Upper lobe of right lung (tissue), 1 donor: Measurements from ENCODE around the gene EMP2. TPM values are rescaled to one million over a fixed set of nuclear protein-coding genes. Genes with fewer than 3 reads are reported as not detected.
"Not testable (repeated sequence)": the region's sequence is repeated elsewhere in the genome, so short reads cannot be mapped to it uniquely, and the experiment has no call there.

Source experiments
- ATAC-seq: fragments of 200-7000 bp; cut with Tn5 transposase; one replicate; pipeline ENCODE4 v1.9.1; 2020; ENCODE audit warnings: mild to moderate bottlenecking, moderate library complexity
- DNase-seq: peaks from one replicate; pipeline ENCODE4 v3.0.0-alpha.2; 2020
- H3K27ac ChIP-seq: fragments of 200-600 bp; one replicate; pipeline ENCODE4 v1.8.0; 2022
- H3K27me3 ChIP-seq: fragments of 200-600 bp; one replicate; pipeline ENCODE4 v1.8.0; 2022; ENCODE audit warnings: mild to moderate bottlenecking
- H3K36me3 ChIP-seq: fragments of 200-600 bp; one replicate; pipeline ENCODE4 v1.8.0; 2022
- H3K4me1 ChIP-seq: fragments of 200-600 bp; one replicate; pipeline ENCODE4 v1.8.0; 2022
- H3K4me3 ChIP-seq: fragments of 200-600 bp; one replicate; pipeline ENCODE4 v1.8.0; 2022; ENCODE audit warnings: mild to moderate bottlenecking
- H3K9me3 ChIP-seq: fragments of 200-600 bp; one replicate; pipeline ENCODE4 v1.8.0; 2022
- intact Hi-C: fragments of 100-400 bp; cut with DNase I; formaldehyde crosslinking; loops from one replicate; pipeline ENCODE4 v1.11.0; 2022
- total RNA-seq: library from RNA; stranded (reverse); fragmentation: NEBNext Ultra II Directional; extraction: Animal tissue kit (Norgen Biotek cat#: 25700); gene quantifications from one replicate; pipeline ENCODE4 v1.2.1, GENCODE V29; 2021
- TF ChIP-seq, protein P1 (sequence below): fragments of 200-600 bp; IDR thresholded peaks from one replicate; pipeline ENCODE4 v1.8.0; 2022; ENCODE audit warnings: antibody characterized with exemption
- donor health status: DM: no; HTN: yes; CAD: no; lungs with severe emphysema.

The EMP2 gene
- total RNA-seq, 1 donor from 2014 or later: 726 TPM

DNA sequence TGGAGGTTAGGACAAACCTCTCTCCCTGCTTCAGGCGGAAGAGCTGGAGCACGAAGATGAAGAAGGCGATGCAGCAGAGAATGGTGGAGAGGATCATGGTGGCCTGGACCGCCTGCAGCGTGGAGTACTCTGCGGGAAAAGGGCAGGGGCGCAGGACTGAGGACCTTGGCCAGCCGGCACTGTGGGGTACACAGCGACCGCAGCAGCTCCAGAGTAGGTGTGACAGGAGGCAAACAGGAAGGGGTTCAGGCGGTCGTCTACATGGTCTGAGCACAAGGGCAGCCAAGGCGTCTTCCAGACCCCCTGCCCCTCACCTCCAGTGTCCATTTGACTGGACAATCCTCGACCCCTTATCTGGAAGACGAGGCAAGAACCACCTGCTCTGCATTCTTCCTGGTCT, 42.5 kb downstream of the EMP2 start:
- Histone ChIP-seq H3K4me1 (no peaks in the 10 kb centered on the region), H3K27ac (no peak overlapping the region), H3K9me3 (no peaks in the 10 kb centered on the region), H3K4me3 (no peak overlapping the region), H3K36me3 (peaks cover 95% of the 10 kb centered on the region), H3K27me3 (no peaks in the 10 kb centered on the region)
- peak; percentile 3 for ATAC-seq
- TF ChIP-seq, protein P1, sequence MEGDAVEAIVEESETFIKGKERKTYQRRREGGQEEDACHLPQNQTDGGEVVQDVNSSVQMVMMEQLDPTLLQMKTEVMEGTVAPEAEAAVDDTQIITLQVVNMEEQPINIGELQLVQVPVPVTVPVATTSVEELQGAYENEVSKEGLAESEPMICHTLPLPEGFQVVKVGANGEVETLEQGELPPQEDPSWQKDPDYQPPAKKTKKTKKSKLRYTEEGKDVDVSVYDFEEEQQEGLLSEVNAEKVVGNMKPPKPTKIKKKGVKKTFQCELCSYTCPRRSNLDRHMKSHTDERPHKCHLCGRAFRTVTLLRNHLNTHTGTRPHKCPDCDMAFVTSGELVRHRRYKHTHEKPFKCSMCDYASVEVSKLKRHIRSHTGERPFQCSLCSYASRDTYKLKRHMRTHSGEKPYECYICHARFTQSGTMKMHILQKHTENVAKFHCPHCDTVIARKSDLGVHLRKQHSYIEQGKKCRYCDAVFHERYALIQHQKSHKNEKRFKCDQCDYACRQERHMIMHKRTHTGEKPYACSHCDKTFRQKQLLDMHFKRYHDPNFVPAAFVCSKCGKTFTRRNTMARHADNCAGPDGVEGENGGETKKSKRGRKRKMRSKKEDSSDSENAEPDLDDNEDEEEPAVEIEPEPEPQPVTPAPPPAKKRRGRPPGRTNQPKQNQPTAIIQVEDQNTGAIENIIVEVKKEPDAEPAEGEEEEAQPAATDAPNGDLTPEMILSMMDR: no peak
- no peak for DNase-seq
- intact Hi-C loops: no loop called here

DNA sequence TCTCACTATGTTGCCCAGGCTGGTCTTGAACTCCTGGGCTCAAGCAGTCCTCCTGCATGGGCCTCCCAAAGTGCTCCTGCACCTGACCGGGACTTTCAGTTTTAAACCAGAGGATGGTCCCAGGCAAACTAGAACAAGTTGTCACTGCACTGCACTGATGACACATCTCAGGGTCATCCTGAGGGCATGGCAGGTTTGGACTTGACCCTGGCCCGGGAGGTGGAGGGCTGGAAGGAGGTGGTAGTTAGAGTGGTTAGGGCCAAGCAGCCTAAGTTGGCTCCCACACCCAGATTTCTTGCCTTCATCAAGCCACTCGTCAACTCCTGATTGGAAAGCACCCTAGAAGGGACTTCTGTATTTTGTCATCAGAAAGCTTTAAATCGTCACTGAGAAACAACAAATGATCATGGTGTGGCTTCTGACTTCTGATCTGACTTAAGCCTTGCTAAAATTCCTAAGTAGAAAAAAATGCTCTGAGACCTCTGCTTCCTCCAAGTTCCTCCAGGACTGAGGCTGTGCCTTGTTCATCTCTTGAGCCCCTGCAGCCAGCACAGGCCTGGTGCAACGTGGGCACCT, 43.5 kb downstream of the EMP2 start:
- TF ChIP-seq, protein P1: no peak
- ATAC-seq (no peak), DNase-seq (no peak)
- intact Hi-C loops: no loop called here
- peaks cover 95% of the 10 kb centered on the region for H3K36me3 ChIP-seq
- H3K9me3 ChIP-seq: no peaks in the 10 kb centered on the region
- no peaks in the 10 kb centered on the region for H3K27me3 ChIP-seq
- H3K27ac ChIP-seq: no peak overlapping the region
- no peak overlapping the region for H3K4me3 ChIP-seq
- H3K4me1 ChIP-seq: no peaks in the 10 kb centered on the region

DNA sequence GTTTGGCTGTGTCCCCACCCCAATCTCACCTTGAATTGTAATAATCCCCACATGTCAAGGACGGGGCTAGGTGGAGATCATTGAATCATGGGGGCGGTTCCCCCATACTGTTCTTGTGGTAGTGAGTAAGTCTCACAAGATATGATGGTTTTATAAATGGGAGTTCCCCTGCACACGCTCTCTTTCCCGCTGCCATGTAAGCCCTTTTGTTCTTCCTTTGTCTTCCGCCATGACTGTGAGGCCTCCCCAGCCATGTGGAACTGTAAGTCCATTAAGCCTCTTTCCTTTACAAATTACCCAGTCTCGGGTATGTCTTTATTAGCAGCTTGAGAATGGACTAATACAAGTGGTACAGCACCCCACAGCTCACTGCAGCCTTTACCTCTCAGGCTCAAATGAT, 44.1 kb downstream of the EMP2 start:
- H3K4me3 ChIP-seq, intact Hi-C loops, H3K27me3 ChIP-seq, ATAC-seq, H3K9me3 ChIP-seq, DNase-seq, H3K27ac ChIP-seq, H3K4me1 ChIP-seq: not testable (repeated sequence)
- peaks cover 95% of the 10 kb centered on the region for H3K36me3 ChIP-seq

DNA sequence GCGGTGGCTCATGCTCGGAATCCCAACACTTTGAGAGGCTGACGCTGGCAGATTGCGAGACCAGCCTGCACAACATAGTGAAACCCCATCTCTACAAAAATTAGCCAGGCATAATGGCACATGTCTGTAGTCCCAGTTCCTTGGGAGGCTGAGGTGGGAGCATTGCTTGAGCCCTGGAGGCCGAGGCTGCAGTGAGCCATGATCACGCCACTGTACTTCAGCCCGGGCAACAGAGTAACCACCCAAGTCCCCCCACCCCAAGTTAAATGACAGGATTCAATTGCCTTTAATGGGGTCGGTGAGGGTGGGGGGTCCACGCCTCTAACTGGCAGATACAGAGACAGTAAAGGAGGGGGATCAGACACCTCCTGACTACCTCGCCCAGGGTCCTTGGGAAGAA, 44.9 kb downstream of the EMP2 start:
- DNase-seq (no peak), ATAC-seq (no peak)
- Histone ChIP-seq H3K9me3 (no peaks in the 10 kb centered on the region), H3K36me3 (peaks cover 94% of the 10 kb centered on the region), H3K4me3 (no peak overlapping the region), H3K27ac (no peak overlapping the region), H3K27me3 (no peaks in the 10 kb centered on the region), H3K4me1 (no peaks in the 10 kb centered on the region)
- TF ChIP-seq, protein P1: no peak
- intact Hi-C loops: no loop called here

DNA sequence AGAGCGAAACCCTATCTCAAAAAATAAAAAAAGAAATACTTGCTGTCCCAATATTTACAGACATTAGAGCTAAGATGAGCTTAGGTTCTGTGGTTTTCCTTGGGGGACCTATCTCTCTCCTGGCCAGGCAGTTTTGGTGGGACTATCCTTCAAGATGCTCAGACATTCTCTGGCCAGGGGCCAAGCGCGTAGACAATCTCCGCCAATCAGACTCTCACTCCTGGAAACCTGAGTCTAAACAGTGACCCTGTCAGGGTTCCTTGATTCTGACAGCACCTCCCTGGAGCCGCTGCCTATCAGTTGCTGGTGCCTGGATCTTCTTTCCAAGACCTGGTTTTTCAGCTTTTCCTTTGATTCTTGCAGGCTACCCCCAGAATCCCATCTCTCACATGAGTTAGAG, 45.6 kb downstream of the EMP2 start:
- intact Hi-C loops: no loop called here
- TF ChIP-seq, protein P1: no peak
- no peak overlapping the region for H3K4me3 ChIP-seq
- no peaks in the 10 kb centered on the region for H3K27me3 ChIP-seq
- ATAC-seq (no peak), DNase-seq (no peak)
- no peaks in the 10 kb centered on the region for H3K9me3 ChIP-seq
- H3K36me3 ChIP-seq: peaks cover 91% of the 10 kb centered on the region
- no peaks in the 10 kb centered on the region for H3K4me1 ChIP-seq
- no peak overlapping the region for H3K27ac ChIP-seq

DNA sequence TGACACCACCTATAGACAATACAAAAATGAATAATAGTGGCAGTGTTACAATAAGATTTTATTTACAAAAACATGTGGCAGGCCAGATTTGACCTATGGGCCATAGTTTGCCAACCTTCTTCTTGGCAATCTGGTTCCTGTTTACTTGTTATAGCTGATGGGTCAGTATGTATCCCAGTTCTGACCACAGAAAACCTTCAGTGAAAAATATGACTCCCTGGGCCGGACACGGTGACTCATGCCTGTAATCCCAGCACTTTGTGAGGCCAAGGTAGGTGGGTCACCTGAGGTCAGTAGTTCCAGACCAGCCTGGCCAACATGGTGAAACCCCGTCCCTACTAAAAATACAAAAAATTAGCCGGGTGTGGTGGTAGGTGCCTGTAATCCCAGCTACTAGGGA, 46.8 kb downstream of the EMP2 start:
- H3K27me3 ChIP-seq, H3K27ac ChIP-seq, DNase-seq, ATAC-seq, intact Hi-C loops, H3K4me1 ChIP-seq, H3K4me3 ChIP-seq, H3K9me3 ChIP-seq: not testable (repeated sequence)
- H3K36me3 ChIP-seq: peaks cover 89% of the 10 kb centered on the region

DNA sequence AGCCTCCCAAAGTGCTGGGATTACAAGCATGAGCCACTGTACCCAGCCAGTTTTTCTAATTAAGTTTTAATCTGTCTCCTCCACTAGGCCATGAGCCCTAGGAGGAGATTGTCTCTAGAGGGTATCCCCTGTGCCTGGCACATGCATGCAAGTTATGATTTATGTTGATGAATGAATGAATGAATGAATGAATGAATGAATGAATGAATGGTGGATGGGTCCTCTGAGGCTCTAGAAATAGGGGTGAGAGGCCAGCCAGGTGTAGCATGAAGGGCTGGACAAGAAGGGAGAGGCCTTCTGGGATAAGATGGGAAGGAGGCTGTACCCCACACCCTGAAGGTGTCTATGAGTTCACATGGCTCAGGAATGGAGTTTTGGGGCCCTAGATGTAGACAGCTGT, 48.8 kb downstream of the EMP2 start:
- no peaks in the 10 kb centered on the region for H3K9me3 ChIP-seq
- no peak for DNase-seq
- no peak for ATAC-seq
- intact Hi-C loops: no loop called here
- TF ChIP-seq, protein P1: no peak
- H3K4me3 ChIP-seq: no peak overlapping the region
- no peaks in the 10 kb centered on the region for H3K4me1 ChIP-seq
- no peak overlapping the region for H3K27ac ChIP-seq
- no peaks in the 10 kb centered on the region for H3K27me3 ChIP-seq
- peaks cover 88% of the 10 kb centered on the region for H3K36me3 ChIP-seq
